HG03342 (cell line): ENCODE data around the gene TAC3.
A peak's percentile ranks its signal among the peaks of the same experiment; 100 is the strongest.
"Not testable (repeated sequence)": the region's sequence is repeated elsewhere in the genome, so short reads cannot be mapped to it uniquely, and the experiment has no call there.

Experiments
- ATAC-seq: cut with Tn5 transposase; IDR thresholded peaks from one replicate; pipeline ENCODE4 v1.9.1; 2021; ENCODE audit warnings: mild to moderate bottlenecking, moderate library complexity; ENCODE audit not compliant: unreplicated experiment

The TAC3 gene

DNA sequence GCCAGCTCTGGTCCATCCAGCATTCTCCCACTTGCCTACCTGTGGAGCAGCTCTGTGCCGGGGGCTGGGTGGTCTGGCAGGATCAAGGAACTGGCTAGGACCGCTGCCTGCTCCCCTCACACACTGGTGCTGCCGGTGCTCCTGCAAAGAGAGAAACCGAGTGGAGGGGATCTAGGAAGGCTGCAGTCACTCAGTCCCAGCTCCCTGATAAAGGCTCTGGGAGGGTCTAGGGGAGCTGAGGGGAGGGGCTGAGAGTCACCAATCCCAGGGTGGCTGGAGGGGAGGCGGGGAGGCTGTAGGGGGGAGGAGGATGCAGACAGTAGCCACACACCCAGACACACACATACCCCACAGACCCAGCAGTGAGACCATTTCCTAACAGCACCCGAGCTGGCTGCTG lies at the start of gene TAC3:
TAC3 (minus strand) TSS at position 182 of the 400 bp plus-strand sequence. CDS start 732 bp downstream, outside the sequence.
- no peak for ATAC-seq

DNA sequence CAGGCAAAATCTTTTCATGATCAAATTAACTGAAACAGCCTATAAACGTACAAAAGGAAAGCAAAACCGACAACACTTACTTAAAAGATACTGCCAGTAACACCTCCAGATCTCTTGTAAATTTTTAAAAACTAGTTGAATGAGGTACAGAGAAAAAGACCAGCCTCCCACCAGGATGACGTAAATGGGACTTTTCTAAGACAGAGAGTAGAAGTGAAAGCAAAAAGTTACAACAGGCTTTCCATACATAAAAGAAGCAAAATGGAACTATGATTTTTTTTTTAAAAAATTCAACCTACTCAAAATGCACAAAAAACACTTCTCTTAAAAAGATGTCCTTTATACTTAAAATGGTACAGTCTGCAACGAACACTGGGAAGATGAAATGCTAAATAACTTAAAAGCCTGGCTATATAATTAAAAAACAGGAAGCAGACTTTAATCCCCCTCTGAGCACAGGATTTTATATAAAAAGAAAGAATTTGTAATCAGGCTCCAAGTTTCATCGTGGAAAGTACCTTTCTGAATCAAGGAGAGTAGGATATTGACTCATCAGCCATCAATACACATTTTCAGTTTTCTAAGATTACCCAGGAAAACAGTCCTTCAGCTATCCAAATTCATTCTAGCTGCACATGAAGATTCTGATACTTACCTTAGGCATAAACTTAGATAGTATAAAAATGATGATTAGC lies 47.8 kb upstream of the TAC3 start:
- peak; percentile 78 for ATAC-seq

DNA sequence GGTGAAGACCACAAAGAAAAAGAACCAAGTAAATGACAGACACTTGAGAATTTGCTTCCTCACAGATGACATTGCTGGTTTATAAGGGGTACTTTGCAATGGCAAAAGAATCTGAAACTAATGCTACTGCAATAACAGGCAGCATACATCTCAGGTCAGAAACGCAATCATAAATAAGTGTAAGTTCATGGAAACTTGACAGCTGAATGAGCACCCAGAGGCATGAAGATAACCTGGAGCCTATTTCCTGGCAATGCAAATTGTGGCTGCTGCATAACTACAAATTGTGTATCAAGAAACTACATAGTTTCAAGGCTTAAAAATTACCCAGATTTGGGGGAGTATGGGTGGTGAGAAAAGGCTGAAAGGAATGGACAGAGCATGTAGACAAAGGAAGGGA lies 42.1 kb upstream of the TAC3 start:
- ATAC-seq: no peak

DNA sequence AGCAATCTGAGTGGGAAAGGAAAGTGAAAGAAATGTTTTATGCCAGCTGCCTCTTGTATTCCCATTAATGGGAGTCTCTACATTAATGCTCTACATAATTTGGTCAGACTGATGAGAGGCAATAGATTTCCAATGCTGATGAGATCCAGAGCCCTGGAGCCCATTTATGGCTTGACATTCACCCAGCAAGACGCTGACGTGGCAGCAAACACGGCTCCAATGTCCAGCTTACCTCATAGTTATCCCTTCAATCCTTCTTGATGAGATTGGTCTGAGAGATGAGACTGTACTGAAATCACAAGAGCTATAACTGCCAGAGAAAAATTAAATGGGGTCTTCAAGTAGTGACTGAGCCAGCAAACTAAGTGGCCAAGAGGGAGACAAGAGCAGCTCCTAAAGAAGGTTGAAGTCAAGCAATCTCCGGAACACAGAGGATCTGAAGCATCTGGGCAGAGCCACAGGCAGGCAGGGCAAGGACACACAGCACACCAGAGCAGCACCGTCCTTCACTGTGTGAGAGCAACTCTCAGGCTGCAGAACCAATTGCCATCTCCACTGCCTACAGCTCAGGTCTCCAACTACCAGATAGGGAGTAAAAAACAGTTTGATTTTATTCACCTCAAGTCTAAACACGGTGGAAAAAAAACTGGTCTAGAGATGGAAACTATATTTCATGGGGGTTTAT lies 40.9 kb upstream of the TAC3 start:
- ATAC-seq: no peak

DNA sequence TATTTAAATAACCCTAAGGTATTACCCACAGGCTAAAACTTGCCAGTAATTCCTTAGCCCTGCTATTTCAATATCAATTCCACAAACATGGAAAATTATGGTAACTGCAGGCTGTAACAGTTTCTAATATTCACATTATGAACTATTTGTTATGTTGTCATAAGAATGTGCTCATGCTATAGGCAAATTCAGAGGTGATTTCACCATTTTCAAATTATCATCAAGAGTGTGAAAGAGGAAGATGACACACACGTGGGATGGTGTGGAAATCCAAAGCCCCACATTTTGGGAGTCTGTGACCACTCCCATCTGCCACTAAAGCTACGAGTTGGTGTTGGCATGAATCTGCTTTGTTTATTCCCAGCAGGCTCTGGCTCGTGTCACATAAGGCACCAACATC lies 39.5 kb upstream of the TAC3 start:
- ATAC-seq: no peak

DNA sequence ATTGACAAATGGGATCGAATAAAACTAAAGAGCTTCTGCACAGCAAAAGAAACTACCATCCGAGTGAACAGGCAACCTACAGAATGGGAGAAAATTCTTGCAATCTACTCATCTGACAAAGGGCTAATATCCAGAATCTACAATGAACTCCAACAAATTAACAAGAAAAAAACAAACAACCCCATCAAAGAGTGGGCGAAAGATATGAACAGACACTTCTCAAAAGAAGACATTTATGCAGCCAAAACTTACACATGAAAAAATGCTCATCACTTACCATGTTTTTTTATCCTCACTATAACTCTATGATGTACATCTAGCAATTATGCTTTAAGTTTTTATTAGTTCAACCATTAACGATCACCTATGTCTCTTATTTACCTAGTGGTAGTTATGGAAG lies 37.6 kb upstream of the TAC3 start:
- not testable (repeated sequence) for ATAC-seq

DNA sequence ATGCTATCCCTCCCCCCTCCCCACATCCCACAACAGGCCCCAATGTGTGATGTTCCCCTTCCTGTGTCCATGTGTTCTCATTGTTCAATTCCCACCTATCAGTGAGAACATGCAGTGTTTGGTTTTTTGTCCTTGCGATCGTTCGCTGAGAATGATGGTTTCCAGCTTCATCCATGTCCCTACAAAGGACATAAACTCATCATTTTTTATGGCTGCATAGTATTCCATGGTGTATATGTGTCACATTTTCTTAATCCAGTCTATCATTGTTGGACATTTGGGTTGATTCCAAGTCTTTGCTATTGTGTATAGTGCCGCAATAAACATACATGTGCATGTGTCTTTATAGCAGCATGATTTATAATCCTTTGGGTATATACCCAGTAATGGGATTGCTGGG lies 36.8 kb upstream of the TAC3 start:
- not testable (repeated sequence) for ATAC-seq

DNA sequence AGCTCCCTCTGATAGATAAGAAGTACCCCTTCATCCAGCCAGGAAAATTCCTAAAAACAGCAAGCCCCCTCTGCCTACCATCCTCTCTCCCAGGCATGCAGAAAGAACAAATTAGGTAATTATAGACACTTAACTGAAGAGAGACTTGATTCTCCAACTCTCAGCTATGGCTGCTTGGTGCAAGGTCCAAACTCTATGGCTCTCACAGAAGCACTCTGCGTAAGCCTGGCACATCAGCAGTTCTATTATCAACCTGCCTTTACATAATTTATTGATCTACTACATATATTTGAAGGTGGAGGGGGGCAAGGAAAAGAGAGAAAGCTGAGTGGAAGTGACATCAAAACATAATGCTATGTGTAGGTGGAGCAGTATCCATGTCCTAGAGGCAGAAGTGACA lies 34.7 kb upstream of the TAC3 start:
- no peak for ATAC-seq

DNA sequence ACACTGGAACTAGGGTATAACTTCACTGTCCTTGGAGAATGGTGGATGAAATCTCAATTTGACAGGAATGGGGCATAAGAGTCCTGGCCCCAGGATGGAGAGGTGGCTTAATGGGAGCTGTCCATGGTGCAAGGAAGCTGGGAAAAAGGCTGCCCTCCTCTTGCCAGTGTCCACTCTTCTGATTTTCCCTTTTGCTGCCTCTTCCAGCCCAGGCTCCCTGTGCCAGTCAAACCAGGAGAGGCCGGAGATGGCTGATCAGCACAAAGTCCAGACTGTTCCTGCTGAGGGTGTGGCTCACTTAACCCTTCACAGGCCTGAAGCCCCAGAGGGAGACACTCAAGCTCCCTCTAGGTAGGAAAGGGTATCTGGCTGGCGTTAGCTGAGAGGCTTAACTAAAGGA lies 33.6 kb upstream of the TAC3 start, which contains the start of gene MYO1A:
MYO1A (minus strand) TSS at position 240 of the 400 bp plus-strand sequence. CDS start 1,806 bp downstream, outside the sequence.
- ATAC-seq: no peak

DNA sequence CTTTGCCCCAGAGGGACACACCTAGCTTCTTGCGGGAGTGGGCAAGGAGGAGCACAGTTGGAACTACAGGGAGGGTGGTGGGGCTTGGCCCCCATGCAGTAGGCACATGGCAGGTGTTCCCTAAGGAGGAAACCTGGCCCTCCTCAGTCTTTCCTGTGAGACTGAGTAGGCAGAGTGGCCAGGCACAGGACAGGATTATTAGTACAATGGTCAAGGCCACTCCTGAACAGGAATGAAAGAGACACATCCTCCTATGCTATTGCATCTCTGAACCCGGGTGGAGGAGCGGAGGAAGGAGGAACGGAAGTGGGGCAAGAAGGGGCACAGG lies 32.8 kb upstream of the TAC3 start:
- no peak for ATAC-seq

DNA sequence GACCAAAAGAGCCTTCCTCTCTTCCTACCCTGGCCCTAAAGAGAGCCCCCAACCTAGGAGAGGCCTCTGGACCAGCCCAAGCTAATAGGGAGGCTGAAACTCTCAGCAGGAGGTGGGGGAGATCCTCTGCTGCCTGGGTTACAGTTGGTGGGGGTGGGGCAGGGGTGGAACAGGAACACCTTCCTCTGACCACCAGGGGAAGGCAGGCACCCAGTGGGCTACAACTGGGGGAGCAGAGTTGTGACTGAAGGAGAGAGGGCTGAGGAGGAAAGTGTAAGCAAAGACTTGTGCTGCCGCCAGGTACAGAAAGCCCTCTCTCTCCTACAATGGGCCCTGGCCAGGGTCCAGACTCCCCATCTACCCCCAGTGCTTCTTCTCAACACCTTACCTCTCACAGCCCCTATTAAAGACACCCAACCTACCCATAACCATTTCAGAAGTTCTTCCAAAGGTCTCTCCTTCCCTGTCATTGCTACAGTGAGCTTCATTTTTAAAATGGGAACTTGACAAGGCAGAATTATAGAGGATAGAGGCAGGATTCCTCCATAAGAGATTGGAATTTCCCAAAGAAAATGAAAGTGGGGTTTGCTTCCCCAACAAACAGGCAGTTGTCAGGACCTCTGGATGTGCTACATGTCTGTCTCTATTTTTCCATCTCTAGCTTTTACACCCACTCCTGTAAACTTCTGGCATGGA lies 32.2 kb upstream of the TAC3 start:
- no peak for ATAC-seq

DNA sequence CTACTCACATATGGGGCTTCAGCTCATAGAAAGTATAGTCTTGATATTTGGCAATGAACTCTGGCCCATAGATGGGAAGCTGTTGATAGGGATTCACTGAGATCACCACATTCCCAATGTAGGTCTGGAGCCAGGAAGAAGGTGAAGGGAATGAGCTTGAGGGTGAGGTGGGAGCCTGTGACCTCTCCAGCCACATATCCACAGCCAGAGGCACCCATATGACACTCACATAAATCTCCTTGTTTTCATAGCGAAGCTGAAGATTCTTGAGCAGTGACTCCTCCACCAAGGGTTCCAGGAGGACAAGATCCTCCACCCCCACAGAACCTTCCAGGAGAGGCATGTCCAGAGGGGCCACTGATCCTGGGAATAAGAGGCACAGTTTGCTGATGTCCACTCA lies 31.7 kb upstream of the TAC3 start:
- ATAC-seq: no peak

DNA sequence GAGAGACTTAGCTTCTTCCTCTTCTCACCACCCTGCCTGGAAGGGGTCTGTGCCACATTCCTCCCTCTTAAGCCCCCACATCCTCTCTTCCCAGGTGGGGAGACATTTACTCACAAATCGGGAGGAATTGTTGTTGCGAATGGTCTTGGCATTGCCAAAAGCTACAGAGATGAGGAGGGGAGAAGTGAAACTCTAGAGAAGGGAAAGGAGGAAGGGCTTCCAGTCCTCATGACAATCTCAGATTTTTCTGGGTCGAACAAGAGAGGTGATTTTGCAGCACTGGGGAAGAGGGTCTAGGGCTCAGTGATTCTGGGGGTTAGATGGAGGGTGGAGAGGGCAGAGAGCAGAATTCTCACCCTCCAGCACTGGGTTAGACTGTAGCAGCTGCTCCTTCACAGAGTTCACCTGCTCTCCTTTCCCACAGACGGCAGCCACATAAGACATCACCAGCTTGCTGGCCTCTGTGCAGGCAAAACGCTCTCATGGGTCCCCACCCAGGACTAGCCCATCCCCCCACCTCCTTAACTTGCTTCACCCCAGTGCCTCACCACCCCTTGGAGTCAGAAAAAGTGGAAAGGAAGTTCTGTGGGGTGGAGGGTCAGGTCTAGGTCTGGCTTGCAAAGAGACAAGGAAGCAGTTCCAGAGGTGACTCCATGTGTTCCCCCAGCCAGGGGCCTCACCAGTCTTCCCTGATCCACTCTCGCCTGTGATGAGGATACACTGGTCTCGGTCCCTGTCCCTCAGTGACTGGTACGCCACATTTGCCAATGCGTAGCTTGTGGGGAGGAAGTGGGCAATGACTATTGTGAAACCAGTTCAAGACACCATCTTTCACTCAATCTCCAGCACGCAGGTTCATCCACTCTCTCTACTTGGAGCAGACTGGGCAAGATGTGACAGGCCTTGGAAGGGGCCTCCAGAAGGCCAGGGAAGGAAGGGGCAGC lies 30.9 kb upstream of the TAC3 start:
- ATAC-seq: no peak

DNA sequence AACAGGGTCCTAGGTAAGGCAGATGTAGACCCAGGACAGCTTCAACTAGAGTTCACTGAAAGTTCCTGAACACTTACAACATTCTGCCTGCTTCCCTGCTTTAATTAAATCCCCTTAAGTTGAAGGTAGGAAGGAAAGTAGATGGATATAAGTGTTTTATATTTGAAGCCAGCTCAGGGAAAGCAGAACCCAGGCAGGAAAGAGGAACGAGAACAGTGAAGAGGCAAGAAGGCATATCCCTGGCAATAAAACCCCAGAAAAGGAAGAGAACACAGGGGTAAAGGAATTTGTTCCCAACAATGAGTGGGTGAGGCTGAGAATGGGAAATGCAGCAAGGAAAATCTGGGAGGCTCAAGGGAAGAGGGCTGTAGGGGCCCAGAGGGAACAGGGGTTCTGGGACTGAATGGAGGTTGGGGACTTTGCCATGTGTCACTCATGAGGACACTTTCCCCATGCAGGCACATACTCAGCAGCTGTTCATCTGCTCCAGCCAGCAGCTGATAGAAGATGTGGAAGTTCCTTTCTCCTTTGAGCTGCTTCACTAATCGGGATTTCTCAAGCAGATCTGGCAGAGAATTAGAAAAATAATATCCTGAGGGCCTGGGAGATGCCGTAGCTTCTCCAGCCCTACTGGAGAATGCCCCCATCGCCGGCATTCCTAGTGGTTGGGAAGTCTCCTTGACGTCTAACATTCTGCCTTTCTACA lies 29.9 kb upstream of the TAC3 start:
- no peak for ATAC-seq

DNA sequence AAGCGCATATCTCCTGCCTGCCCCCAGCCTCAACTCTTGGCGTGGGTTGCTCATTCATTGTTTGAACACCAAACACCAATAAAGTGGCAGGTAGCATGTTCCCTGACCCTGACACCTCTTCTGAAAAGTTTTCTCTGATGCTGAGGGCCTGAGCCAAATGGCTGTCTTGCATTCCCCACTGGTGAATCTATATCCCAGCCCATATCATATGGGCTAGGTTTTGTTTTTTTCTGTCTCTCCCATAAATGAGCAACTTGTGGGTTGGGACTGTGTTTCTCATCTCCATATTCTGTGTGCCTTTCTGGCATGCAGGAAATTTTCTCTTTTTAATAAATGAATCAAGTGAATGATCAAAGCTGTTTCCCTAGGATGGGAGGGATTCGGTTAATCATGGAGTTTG lies 28.6 kb upstream of the TAC3 start:
- ATAC-seq: no peak

DNA sequence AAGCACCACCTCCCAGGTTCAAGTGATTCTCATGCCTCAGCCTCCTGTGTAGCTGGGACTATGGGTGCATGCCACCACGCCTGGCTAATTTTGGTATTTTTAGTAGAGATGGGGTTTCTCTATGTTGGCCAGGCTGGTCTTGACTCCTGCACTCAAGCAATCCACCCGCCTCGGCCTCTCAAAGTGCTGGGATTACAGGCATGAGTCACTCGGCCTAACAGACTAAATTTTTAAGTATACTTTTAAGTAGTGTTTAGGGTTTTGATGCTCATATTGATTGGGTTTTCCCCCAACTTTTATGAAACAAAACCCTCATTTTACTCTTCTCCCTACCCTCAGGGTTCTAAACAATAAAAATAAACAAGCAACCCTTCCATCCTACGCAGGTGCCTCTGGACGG lies 28.1 kb upstream of the TAC3 start:
- ATAC-seq: no peak

DNA sequence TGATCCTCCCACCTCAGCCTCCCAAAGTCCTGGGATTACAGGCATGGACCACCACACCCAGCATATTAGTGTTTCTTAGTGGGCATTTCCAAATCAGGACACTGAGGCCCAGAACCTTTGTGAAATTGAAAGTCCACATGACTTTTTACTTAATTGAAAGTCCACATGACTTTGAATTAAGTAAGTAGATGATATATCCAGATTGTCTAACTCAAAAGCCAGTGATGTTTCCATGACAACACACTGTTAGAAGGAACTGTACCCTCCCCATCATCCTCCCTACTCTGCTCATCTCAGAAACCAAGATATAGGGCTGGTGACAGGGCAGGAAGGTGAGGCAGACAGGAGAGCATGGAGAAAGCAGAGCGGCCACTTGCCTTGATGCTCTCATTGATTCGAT lies 26.4 kb upstream of the TAC3 start:
- ATAC-seq: no peak

DNA sequence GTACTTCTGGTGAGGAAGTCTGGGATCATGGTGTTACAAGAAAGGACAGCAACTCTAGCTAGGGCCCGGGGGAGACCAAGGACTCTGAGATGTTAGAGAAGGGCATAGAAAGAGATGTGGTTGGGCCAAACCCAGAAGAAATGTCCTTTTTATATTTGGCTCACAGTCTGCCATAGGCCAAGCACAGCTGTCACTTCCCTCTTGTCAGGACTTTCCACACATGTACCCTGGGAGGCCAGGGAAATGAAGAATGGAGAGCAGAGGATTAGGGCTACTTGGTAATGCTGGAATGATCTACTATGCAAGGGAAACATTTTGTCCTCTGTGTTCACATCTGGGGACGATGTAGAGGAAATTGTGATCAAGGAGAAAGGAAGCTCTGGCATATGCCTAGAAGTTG lies 24.4 kb upstream of the TAC3 start:
- ATAC-seq: no peak

DNA sequence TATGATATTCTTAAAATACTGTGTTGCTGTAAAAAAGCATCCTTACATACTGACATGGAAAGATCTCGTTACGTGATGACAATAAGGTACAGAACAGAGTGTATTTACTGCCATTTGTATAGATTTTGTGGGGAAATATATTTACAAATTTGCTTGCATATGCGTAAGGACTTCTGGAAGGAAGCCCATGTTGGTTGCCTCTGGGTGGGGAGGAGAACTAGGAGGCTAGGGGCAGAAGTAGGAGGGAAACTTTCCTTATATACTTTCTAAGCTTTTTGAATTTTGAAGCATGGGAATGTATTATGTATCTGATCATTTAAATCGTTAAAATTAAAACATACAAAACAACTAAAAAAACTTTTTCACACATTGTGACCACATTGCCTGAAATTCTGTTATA lies 23.9 kb upstream of the TAC3 start:
- ATAC-seq: no peak

DNA sequence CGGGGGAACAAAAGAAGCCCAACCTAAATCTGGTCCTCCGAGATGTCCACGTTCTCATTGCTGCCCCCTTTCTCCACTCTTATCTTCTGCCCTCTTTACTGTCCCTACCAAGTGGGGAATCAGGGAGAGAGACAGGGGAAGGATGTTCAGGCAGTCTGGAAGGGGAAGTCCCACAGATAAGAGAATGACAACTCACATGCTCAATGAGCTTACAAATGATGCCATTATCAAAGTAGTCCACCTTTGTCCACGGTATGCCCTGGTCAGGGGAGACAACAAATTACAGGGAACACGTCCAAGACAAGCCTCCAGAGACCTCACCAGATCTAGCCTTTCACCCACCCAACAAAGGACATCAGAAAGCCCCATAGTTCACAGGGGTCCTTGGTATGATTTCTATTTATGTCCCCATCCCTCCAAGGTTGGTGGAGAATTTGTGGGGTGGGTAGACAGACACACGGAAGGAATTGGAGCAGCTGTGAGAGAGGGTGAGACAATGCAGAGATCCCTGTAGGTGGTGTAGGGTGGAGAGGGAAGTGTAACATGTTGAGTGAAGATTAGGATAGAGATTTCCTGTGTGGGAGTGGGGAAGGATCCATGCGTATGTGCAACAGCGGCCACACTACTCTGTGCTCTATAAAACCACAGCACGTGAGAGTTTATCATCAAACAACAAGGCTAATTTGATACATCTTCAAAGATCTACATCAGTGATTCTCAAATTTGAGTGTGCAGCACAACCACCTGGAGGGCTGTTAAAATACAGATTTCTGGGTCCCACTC lies 22.9 kb upstream of the TAC3 start:
- ATAC-seq: no peak
